GM06990 (cell line): ENCODE data around the gene SCN9A.

Experiments
- DNase-seq: peaks from one replicate; pipeline ENCODE4 v3.0.0-alpha.2; 2011; ENCODE audit not compliant: insufficient read length; ENCODE audit errors: extremely low read depth
- H3K27me3 ChIP-seq: replicated peaks from 2 replicates; pipeline ENCODE4 v1.6.0; 2011; ENCODE audit warnings: low read length; ENCODE audit not compliant: control insufficient read depth, insufficient read depth
- H3K36me3 ChIP-seq: 2 replicates; pipeline ENCODE4 v1.5.1; 2011; ENCODE audit warnings: low read length; ENCODE audit not compliant: control insufficient read depth, insufficient read depth
- H3K4me3 ChIP-seq: replicated peaks from 2 replicates; pipeline ENCODE4 v1.5.1; 2011; ENCODE audit warnings: low read depth, mild to moderate bottlenecking, control low read depth, low read length
- TF ChIP-seq, protein P1 (sequence below): IDR thresholded peaks from 2 replicates; pipeline ENCODE4 v1.5.1; 2011; ENCODE audit warnings: low read length, control low read depth, mild to moderate bottlenecking, inconsistent platforms; ENCODE audit not compliant: insufficient read depth, poor library complexity, severe bottlenecking

Gene SCN9A

GRCh38 chr2:166154685-166155338 is 220.9 kb downstream of the SCN9A start:
- Histone ChIP-seq H3K27me3 (no peaks in the 10 kb centered on the region), H3K4me3 (no peak overlapping the region), H3K36me3 (no peaks in the 10 kb centered on the region)
- no peak for DNase-seq
- TF ChIP-seq, protein P1, sequence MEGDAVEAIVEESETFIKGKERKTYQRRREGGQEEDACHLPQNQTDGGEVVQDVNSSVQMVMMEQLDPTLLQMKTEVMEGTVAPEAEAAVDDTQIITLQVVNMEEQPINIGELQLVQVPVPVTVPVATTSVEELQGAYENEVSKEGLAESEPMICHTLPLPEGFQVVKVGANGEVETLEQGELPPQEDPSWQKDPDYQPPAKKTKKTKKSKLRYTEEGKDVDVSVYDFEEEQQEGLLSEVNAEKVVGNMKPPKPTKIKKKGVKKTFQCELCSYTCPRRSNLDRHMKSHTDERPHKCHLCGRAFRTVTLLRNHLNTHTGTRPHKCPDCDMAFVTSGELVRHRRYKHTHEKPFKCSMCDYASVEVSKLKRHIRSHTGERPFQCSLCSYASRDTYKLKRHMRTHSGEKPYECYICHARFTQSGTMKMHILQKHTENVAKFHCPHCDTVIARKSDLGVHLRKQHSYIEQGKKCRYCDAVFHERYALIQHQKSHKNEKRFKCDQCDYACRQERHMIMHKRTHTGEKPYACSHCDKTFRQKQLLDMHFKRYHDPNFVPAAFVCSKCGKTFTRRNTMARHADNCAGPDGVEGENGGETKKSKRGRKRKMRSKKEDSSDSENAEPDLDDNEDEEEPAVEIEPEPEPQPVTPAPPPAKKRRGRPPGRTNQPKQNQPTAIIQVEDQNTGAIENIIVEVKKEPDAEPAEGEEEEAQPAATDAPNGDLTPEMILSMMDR: no peak

GRCh38 chr2:166152064-166152463 is 223.7 kb downstream of the SCN9A start:
- DNase-seq: no peak
- TF ChIP-seq, protein P1: no peak
- no peak overlapping the region for H3K4me3 ChIP-seq
- H3K27me3 ChIP-seq: no peaks in the 10 kb centered on the region
- H3K36me3 ChIP-seq: no peaks in the 10 kb centered on the region

- no peak for DNase-seq
- no peaks in the 10 kb centered on the region for H3K36me3 ChIP-seq
- no peaks in the 10 kb centered on the region for H3K27me3 ChIP-seq
- H3K4me3 ChIP-seq: no peak overlapping the region
- TF ChIP-seq, protein P1: no peak
These were observed 227.0 kb downstream of the SCN9A start for GRCh38 chr2:166148500-166149400.

DNA sequence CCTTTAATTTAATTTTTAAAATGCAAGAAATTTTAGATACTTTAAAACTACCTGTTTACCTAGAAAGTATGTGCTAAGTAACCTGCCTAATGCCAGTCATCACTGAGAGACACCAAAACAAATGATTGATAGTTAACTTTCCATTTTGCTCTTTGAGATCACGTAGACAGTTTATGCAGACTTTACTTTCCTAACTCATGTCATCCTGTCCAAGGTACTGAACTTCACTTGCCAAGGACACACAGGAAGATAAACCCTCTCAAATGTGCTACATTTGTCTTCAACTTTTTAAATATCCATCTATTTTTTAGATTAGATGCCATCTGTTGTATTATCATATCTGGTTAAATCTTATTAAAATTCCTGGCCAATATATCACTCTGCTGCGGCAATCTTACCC is 227.9 kb downstream of the SCN9A start:
- Histone ChIP-seq H3K4me3 (no peak overlapping the region), H3K27me3 (no peaks in the 10 kb centered on the region), H3K36me3 (no peaks in the 10 kb centered on the region)
- TF ChIP-seq, protein P1: no peak
- no peak for DNase-seq
